Measurements from ENCODE around the gene GARIN5A. TPM values are rescaled to one million over a fixed set of nuclear protein-coding genes. Genes with fewer than 3 reads are reported as not detected.
A peak's percentile ranks its signal among the peaks of the same experiment; 100 is the strongest.

GARIN5A gene
- total and polyA plus RNA-seq, 2 experiments from 2014 or later, result 13.3 to 25.0 TPM

DNA sequence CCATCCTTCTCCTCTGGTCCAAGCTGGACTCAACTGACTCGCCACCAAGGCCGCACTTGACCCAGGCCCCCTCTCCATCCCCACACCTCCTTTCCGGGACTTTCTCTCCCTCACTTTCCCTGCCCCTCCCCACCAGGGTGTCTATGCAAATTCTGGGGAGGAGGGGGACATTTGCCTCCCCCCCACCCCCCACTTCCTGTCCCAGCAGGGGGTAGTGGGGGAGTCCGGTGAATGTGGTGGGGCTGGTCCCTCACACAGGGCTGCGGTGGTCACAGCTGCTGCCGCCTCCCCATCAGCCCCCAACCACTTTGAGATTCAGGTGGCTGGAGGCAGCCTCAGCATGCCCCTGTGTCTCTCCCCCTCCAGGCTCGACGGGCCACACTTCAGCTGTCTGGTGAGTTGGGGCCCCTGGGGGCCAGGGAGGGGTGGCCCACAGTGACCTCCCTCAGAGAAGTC, 57.0 kb downstream of the GARIN5A start:
- peaks cover 6% of the 10 kb centered on the region; the same call in 1 of the 2 replicates for H3K79me2 ChIP-seq (replicated peaks; ENCODE audit: insufficient read depth)
- DNase-seq (ENCODE audit: low spot score) (peak; percentile 81), ATAC-seq (peak; percentile 6)
- peaks cover 23% of the 10 kb centered on the region for H3K4me1 Mint-ChIP-seq
- H3K36me3 Mint-ChIP-seq (ENCODE audit: low read depth), result peaks cover 26% of the 10 kb centered on the region
- peak overlapping the region; percentile 82 for H3K4me3 Mint-ChIP-seq
- H3K4me2 ChIP-seq, result peak overlapping the region; percentile 98
- H3K36me3 ChIP-seq (ENCODE audit: insufficient read depth), result no peaks in the 10 kb centered on the region
- H3K9me2 ChIP-seq (ENCODE audit: insufficient read depth), result no peaks in the 10 kb centered on the region
- no peaks in the 10 kb centered on the region; the same call in 1 of the 2 replicates for H4K20me1 ChIP-seq (replicated peaks; ENCODE audit: insufficient read depth)
- H3K27ac Mint-ChIP-seq, result no peak overlapping the region
- peaks cover 3% of the 10 kb centered on the region; the same call in 2 of the 3 replicates for H3K9me3 Mint-ChIP-seq
- H3K27ac ChIP-seq (ENCODE audit: low read depth), result no peak overlapping the region
- H3F3A ChIP-seq (replicated peaks; ENCODE audit: low read depth), result peaks cover 14% of the 10 kb centered on the region; the same call in 1 of the 2 replicates
- no peak for TF ChIP-seq CREB1 (CRISPR knock-in tag; IDR thresholded peaks at IDR 0.05; ENCODE audit: low read depth)
- TF ChIP-seq, protein P1, sequence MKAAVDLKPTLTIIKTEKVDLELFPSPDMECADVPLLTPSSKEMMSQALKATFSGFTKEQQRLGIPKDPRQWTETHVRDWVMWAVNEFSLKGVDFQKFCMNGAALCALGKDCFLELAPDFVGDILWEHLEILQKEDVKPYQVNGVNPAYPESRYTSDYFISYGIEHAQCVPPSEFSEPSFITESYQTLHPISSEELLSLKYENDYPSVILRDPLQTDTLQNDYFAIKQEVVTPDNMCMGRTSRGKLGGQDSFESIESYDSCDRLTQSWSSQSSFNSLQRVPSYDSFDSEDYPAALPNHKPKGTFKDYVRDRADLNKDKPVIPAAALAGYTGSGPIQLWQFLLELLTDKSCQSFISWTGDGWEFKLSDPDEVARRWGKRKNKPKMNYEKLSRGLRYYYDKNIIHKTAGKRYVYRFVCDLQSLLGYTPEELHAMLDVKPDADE (IDR thresholded peaks at IDR 0.05), result peak; percentile 83
- H3K27me3 ChIP-seq (ENCODE audit: insufficient read depth), result no peaks in the 10 kb centered on the region
- H3K4me3 ChIP-seq, result peak overlapping the region; percentile 78
- H2AFZ ChIP-seq, result no peak overlapping the region; the same call in 1 of the 2 replicates
- H3K27me3 Mint-ChIP-seq (ENCODE audit: insufficient read depth, low read depth, poor library complexity), result peaks cover 10% of the 10 kb centered on the region
- peaks cover 14% of the 10 kb centered on the region; the same call in 1 of the 2 replicates for H3K4me1 ChIP-seq (ENCODE audit: insufficient read depth)

GRCh38 chr19:50419022-50419579, 57.5 kb downstream of the GARIN5A start:
- Histone ChIP-seq H3K4me1 (ENCODE audit: insufficient read depth) (peaks cover 14% of the 10 kb centered on the region; the same call in 1 of the 2 replicates), H3K4me2 (peak overlapping the region; percentile 98), H2AFZ (peak overlapping the region; percentile 87; the same call in 1 of the 2 replicates), H3K36me3 (ENCODE audit: insufficient read depth) (no peaks in the 10 kb centered on the region), H3K27ac (ENCODE audit: low read depth) (no peak overlapping the region), H4K20me1 (replicated peaks; ENCODE audit: insufficient read depth) (no peaks in the 10 kb centered on the region; the same call in 1 of the 2 replicates), H3K79me2 (replicated peaks; ENCODE audit: insufficient read depth) (peaks cover 6% of the 10 kb centered on the region; the same call in 1 of the 2 replicates), H3K27me3 (ENCODE audit: insufficient read depth) (no peaks in the 10 kb centered on the region), H3F3A (replicated peaks; ENCODE audit: low read depth) (peaks cover 14% of the 10 kb centered on the region; the same call in 1 of the 2 replicates), H3K9me2 (ENCODE audit: insufficient read depth) (no peaks in the 10 kb centered on the region), H3K4me3 (peak overlapping the region; percentile 78)
- DNase-seq (ENCODE audit: low spot score) (peak; percentile 24), ATAC-seq (no peak)
- Mint-ChIP-seq H3K27ac (no peak overlapping the region), H3K27me3 (ENCODE audit: insufficient read depth, low read depth, poor library complexity) (peaks cover 7% of the 10 kb centered on the region), H3K36me3 (ENCODE audit: low read depth) (peaks cover 30% of the 10 kb centered on the region), H3K4me3 (peak overlapping the region; percentile 82), H3K9me3 (peaks cover 3% of the 10 kb centered on the region; the same call in 2 of the 3 replicates), H3K4me1 (peaks cover 25% of the 10 kb centered on the region)
- TF ChIP-seq POLR2AphosphoS5 (IDR thresholded peaks at IDR 0.05; ENCODE audit: low read depth) (no peak), STAT1 (IDR thresholded peaks at IDR 0.05; ENCODE audit: unreplicated experiment) (no peak), JUNB (IDR thresholded peaks at IDR 0.05; ENCODE audit: unreplicated experiment) (no peak), ZNF331 (CRISPR knock-in tag; IDR thresholded peaks at IDR 0.05; ENCODE audit: low read depth) (no peak), NANOG (IDR thresholded peaks at IDR 0.05; ENCODE audit: borderline replicate concordance) (no peak), ZNF114 (CRISPR knock-in tag; IDR thresholded peaks at IDR 0.05) (no peak)
- TF ChIP-seq, protein P2, sequence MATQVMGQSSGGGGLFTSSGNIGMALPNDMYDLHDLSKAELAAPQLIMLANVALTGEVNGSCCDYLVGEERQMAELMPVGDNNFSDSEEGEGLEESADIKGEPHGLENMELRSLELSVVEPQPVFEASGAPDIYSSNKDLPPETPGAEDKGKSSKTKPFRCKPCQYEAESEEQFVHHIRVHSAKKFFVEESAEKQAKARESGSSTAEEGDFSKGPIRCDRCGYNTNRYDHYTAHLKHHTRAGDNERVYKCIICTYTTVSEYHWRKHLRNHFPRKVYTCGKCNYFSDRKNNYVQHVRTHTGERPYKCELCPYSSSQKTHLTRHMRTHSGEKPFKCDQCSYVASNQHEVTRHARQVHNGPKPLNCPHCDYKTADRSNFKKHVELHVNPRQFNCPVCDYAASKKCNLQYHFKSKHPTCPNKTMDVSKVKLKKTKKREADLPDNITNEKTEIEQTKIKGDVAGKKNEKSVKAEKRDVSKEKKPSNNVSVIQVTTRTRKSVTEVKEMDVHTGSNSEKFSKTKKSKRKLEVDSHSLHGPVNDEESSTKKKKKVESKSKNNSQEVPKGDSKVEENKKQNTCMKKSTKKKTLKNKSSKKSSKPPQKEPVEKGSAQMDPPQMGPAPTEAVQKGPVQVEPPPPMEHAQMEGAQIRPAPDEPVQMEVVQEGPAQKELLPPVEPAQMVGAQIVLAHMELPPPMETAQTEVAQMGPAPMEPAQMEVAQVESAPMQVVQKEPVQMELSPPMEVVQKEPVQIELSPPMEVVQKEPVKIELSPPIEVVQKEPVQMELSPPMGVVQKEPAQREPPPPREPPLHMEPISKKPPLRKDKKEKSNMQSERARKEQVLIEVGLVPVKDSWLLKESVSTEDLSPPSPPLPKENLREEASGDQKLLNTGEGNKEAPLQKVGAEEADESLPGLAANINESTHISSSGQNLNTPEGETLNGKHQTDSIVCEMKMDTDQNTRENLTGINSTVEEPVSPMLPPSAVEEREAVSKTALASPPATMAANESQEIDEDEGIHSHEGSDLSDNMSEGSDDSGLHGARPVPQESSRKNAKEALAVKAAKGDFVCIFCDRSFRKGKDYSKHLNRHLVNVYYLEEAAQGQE (IDR thresholded peaks at IDR 0.05; ENCODE audit: unreplicated experiment), result no peak
- TF ChIP-seq, protein P3, sequence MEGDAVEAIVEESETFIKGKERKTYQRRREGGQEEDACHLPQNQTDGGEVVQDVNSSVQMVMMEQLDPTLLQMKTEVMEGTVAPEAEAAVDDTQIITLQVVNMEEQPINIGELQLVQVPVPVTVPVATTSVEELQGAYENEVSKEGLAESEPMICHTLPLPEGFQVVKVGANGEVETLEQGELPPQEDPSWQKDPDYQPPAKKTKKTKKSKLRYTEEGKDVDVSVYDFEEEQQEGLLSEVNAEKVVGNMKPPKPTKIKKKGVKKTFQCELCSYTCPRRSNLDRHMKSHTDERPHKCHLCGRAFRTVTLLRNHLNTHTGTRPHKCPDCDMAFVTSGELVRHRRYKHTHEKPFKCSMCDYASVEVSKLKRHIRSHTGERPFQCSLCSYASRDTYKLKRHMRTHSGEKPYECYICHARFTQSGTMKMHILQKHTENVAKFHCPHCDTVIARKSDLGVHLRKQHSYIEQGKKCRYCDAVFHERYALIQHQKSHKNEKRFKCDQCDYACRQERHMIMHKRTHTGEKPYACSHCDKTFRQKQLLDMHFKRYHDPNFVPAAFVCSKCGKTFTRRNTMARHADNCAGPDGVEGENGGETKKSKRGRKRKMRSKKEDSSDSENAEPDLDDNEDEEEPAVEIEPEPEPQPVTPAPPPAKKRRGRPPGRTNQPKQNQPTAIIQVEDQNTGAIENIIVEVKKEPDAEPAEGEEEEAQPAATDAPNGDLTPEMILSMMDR (conservative IDR thresholded peaks at IDR 0.05; ENCODE audit: low read depth in 2 of 2), result no peak
